ENCODE results near the gene UQCC3. TPM values are rescaled to one million over a fixed set of nuclear protein-coding genes. Genes with fewer than 3 reads are reported as not detected.
A peak's percentile ranks its signal among the peaks of the same experiment; 100 is the strongest.
"Not testable (repeated sequence)": the region's sequence is repeated elsewhere in the genome, so short reads cannot be mapped to it uniquely, and the experiment has no call there.

Gene UQCC3
- total and polyA plus RNA-seq, 2 donors = 3.4 to 13.3 TPM

GRCh38 chr11:62650283-62650682 is 21.2 kb upstream of the UQCC3 start:
- H3K4me1 ChIP-seq (ENCODE audit: insufficient read depth); H3K4me3 ChIP-seq (ENCODE audit: low read depth, low read length); DNase-seq (ENCODE audit: extremely low spot score); H3K36me3 ChIP-seq (ENCODE audit: insufficient read depth); H3K27ac ChIP-seq (ENCODE audit: low read depth): not testable (repeated sequence)
- 96% methylated on average over 12 of the region's 12 CpGs for WGBS

- H3K4me3 ChIP-seq (ENCODE audit: low read depth, low read length) = peak overlapping the region; percentile 76
Observed at GRCh38 chr11:62652161-62653006, 19.1 kb upstream of the UQCC3 start.

DNA sequence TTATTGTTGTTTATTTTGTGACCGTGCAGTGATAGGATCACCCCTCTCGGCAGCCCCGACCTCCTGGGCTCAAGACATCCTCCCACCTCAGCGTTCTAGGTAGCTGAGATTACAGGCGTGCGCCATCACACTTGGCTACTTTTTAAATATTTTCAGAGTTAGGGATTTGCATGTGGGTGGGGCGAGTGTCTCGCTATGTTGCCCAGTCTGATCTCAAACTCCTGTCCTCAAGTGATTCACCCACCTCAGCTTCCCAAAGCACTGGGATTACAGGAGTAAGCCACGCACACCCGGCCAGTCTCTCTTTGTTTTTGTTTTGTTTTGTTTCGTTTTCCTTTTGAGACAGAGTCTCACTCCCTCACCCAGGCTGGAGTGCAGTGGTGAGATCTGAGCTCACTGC is 17.2 kb upstream of the UQCC3 start:
- Histone ChIP-seq H3K27ac (ENCODE audit: low read depth) (no peak overlapping the region), H3K4me1 (ENCODE audit: insufficient read depth) (no peaks in the 10 kb centered on the region), H3K4me3 (ENCODE audit: low read depth, low read length) (no peak overlapping the region), H3K36me3 (ENCODE audit: insufficient read depth) (no peaks in the 10 kb centered on the region)
- WGBS = 87% methylated on average over 11 of the region's 11 CpGs
- DNase-seq (ENCODE audit: extremely low spot score) = no peak

More at GRCh38 chr11:62652161-62653006, 19.1 kb upstream of the UQCC3 start:
- no peaks in the 10 kb centered on the region for H3K4me1 ChIP-seq (ENCODE audit: insufficient read depth)
- H3K36me3 ChIP-seq (ENCODE audit: insufficient read depth) = no peaks in the 10 kb centered on the region
- WGBS = 35% methylated on average over 16 of the region's 16 CpGs
- H3K27ac ChIP-seq (ENCODE audit: low read depth) = peak overlapping the region; percentile 95
- DNase-seq (ENCODE audit: extremely low spot score) = no peak

GRCh38 chr11:62656796-62657429 is 14.6 kb upstream of the UQCC3 start:
- WGBS = 48% methylated on average over 5 of the region's 5 CpGs
- H3K27ac ChIP-seq (ENCODE audit: low read depth) = no peak overlapping the region

DNA sequence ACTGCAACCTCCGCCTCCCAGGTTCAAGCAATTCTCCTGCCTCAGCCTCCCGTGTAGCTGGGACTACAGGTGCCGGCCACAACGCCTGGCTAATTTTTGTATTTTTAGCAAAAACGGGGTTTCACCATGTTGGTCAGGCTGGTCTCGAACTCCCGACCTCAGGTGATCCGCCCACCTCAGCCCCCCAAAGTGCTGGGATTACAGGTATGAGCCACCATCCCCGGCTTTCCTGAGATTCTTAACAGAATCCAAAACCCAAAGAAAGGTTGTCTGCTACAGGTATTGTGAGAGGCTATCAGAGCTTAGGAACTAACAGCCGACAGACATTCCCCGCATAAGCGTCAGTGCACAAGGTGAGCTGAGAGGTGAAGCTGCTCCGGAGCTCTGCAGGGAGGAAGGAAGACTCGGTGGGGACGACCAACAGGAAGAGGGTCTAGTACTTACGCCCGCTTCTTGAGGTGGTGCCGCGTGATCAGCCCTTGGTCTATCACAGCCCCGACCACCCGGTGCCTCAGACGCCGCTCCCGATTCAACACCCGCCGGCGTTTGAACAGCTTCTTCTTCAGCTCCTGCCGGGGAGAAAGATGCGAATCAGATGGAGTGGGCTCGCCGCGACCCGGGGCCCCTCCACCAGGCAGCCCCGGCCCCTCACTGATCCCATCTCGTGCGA is 6.9 kb upstream of the UQCC3 start:
- WGBS = 3% methylated on average over 36 of the region's 36 CpGs
- H3K27ac ChIP-seq (ENCODE audit: low read depth) = peak overlapping the region; percentile 93
- no peaks in the 10 kb centered on the region for H3K36me3 ChIP-seq (ENCODE audit: insufficient read depth)
- H3K4me1 ChIP-seq (ENCODE audit: insufficient read depth) = no peaks in the 10 kb centered on the region
- no peak for DNase-seq (ENCODE audit: extremely low spot score)
- H3K4me3 ChIP-seq (ENCODE audit: low read depth, low read length) = peak overlapping the region; percentile 74

More at GRCh38 chr11:62656796-62657429, 14.6 kb upstream of the UQCC3 start:
- H3K36me3 ChIP-seq (ENCODE audit: insufficient read depth) = no peaks in the 10 kb centered on the region
- H3K4me1 ChIP-seq (ENCODE audit: insufficient read depth) = no peaks in the 10 kb centered on the region
- H3K4me3 ChIP-seq (ENCODE audit: low read depth, low read length) = no peak overlapping the region
- no peak for DNase-seq (ENCODE audit: extremely low spot score)

DNA sequence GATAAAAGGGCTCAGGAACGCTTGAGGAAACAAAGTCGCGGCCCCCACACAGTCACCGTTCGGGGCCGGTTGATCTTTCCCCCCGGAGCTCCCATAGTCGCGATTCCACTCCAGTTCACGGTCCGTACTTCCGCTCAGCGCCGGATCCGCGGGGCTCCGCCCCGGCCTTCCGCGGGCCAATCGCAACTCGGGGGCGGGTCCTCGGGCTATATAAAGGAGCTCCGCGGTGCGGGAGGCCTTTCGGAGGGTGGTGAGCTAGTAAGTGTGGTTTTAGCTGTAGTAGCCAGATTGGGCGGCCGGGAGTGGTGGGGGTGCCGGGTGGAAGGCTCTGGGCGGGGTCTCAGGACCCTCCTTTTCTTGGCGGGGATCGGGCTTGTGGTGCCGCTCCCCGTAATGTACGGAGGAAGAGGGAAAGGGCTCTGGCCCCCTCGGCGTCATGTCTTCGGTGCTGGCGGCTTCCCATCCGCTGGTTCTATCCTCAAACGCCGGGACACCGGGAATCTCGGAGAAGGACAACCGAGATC is 6.3 kb upstream of the UQCC3 start, which contains the start of the genes C11orf98 and CSKMT:
Gene C11orf98, minus strand, starts transcription at position 136 of the 524 bp plus-strand sequence. Its CDS starts 41 bp downstream, at position 95.
Gene CSKMT, plus strand, starts transcription at position 238 of the 524 bp plus-strand sequence. CDS start 568 bp downstream, outside the sequence.
- peak; percentile 89 for DNase-seq (ENCODE audit: extremely low spot score)
- under 1% methylated on average over 47 of the region's 47 CpGs for WGBS
- Histone ChIP-seq H3K4me1 (ENCODE audit: insufficient read depth) (no peaks in the 10 kb centered on the region), H3K4me3 (ENCODE audit: low read depth, low read length) (peak within 1 kb of the TSS; percentile 74), H3K36me3 (ENCODE audit: insufficient read depth) (no peaks in the 10 kb centered on the region), H3K27ac (ENCODE audit: low read depth) (peak within 1 kb of the TSS; percentile 93)

GRCh38 chr11:62665599-62666258 is 5.7 kb upstream of the UQCC3 start:
- Histone ChIP-seq H3K27ac (ENCODE audit: low read depth) (peak overlapping the region; percentile 82), H3K4me3 (ENCODE audit: low read depth, low read length) (peak overlapping the region; percentile 74), H3K36me3 (ENCODE audit: insufficient read depth) (no peaks in the 10 kb centered on the region), H3K4me1 (ENCODE audit: insufficient read depth) (no peaks in the 10 kb centered on the region)
- WGBS = 2% methylated on average over 39 of the region's 39 CpGs
- DNase-seq (ENCODE audit: extremely low spot score) = no peak

DNA sequence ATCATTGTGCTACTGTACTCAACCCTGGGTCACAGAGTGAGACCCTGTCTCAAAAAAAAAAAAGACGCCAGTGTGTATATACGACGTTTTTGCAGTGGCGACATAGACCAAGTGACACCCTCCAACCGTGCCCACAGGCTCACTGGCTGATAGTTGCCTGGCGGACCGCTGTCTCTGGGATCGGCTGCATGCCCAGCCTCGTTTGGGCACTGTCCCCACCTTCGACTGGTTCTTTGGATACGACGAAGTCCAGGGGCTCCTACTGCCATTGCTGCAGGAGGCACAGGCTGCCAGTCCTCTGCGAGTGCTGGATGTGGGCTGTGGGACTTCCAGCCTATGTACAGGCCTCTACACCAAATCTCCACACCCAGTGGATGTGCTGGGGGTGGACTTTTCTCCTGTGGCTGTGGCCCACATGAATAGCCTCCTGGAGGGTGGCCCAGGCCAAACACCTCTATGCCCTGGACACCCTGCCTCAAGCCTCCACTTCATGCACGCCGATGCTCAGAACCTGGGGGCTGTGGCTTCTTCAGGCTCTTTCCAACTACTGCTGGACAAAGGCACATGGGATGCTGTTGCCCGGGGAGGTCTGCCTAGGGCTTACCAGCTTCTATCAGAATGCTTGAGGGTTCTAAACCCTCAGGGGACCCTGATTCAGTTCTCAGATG is 5.1 kb upstream of the UQCC3 start:
- WGBS = 43% methylated on average over 16 of the region's 16 CpGs
- Histone ChIP-seq H3K27ac (ENCODE audit: low read depth) (peak overlapping the region; percentile 82), H3K36me3 (ENCODE audit: insufficient read depth) (no peaks in the 10 kb centered on the region), H3K4me1 (ENCODE audit: insufficient read depth) (no peaks in the 10 kb centered on the region), H3K4me3 (ENCODE audit: low read depth, low read length) (peak overlapping the region; percentile 74)
- no peak for DNase-seq (ENCODE audit: extremely low spot score)

DNA sequence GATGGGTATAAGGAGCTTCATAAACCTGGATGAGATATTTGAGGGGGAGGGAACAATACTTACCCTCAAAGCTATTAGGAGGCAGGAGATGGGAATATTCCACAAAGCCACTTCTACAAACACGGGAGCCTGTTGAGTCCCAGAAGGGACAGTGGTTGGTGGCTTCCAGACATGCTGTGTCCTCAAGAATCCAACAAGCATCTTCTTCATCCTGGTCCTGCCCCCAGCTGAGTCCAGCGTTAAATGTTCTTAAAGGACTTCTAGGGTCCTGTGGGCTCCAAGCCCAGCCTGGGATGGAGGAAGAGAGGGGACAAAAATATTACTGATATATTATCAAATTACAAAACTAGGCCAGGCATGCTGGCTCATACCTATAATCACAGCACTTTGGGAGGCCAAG is 4.0 kb upstream of the UQCC3 start:
- Histone ChIP-seq H3K4me3 (ENCODE audit: low read depth, low read length) (no peak overlapping the region), H3K36me3 (ENCODE audit: insufficient read depth) (no peaks in the 10 kb centered on the region), H3K4me1 (ENCODE audit: insufficient read depth) (no peaks in the 10 kb centered on the region), H3K27ac (ENCODE audit: low read depth) (no peak overlapping the region)
- no peak for DNase-seq (ENCODE audit: extremely low spot score)
- WGBS = 82% methylated on average over 2 of the region's 2 CpGs

- H3K27ac ChIP-seq (ENCODE audit: low read depth) = no peak overlapping the region
- H3K4me1 ChIP-seq (ENCODE audit: insufficient read depth) = no peaks in the 10 kb centered on the region
- 77% methylated on average over 4 of the region's 4 CpGs for WGBS
Observed at GRCh38 chr11:62669420-62670161, 1.9 kb upstream of the UQCC3 start.

GRCh38 chr11:62671236-62671607 is 251 bp upstream of the UQCC3 start:
- under 1% methylated on average over 17 of the region's 17 CpGs for WGBS
- Histone ChIP-seq H3K36me3 (ENCODE audit: insufficient read depth) (no peaks in the 10 kb centered on the region), H3K27ac (ENCODE audit: low read depth) (peak overlapping the region; percentile 89), H3K4me3 (ENCODE audit: low read depth, low read length) (peak overlapping the region; percentile 67), H3K4me1 (ENCODE audit: insufficient read depth) (no peaks in the 10 kb centered on the region)
- no peak for DNase-seq (ENCODE audit: extremely low spot score)

More at GRCh38 chr11:62669420-62670161, 1.9 kb upstream of the UQCC3 start:
- no peak for DNase-seq (ENCODE audit: extremely low spot score)
- Histone ChIP-seq H3K36me3 (ENCODE audit: insufficient read depth) (no peaks in the 10 kb centered on the region), H3K4me3 (ENCODE audit: low read depth, low read length) (no peak overlapping the region)

DNA sequence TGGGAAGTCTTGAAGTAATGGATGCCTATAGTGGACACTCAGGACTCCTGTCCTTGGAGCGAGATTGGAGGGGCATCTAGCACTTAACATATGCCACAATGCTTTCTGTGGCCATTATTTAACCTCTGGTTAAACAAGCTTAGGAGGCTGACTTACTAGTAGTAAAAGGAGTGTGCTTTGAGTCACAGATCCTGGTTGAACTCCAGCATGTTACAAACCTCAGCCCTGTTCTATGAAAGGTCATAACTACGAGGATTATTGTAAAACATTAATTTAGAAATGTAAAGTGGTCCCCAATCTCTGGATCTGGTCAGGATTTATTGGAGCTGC is 1.7 kb downstream of the UQCC3 start:
- Histone ChIP-seq H3K36me3 (ENCODE audit: insufficient read depth) (no peaks in the 10 kb centered on the region), H3K4me3 (ENCODE audit: low read depth, low read length) (no peak overlapping the region), H3K27ac (ENCODE audit: low read depth) (no peak overlapping the region), H3K4me1 (ENCODE audit: insufficient read depth) (no peaks in the 10 kb centered on the region)
- DNase-seq (ENCODE audit: extremely low spot score) = no peak
- WGBS = 78% methylated on average over 2 of the region's 2 CpGs

Data from urinary bladder (tissue), 4 donors.